ENCODE measurements around the gene MAU2.

Gene MAU2

GRCh38 chr19:19324059-19324770, 3.6 kb downstream of the MAU2 start:
- Histone ChIP-seq H3K9me3 (ENCODE audit: control insufficient read depth, insufficient read depth, low read length) (no peaks in the 10 kb centered on the region), H3K36me3 (ENCODE audit: control insufficient read depth, low read length) (peaks cover 52% of the 10 kb centered on the region), H3K79me2 (ENCODE audit: control insufficient read depth, low read length) (peaks cover 90% of the 10 kb centered on the region), H3F3A (ENCODE audit: control insufficient read depth, insufficient read depth) (no peaks in the 10 kb centered on the region), H3K4me3 (ENCODE audit: low read length) (no peak overlapping the region), H3K9me2 (replicated peaks; ENCODE audit: control insufficient read depth, low read length) (no peaks in the 10 kb centered on the region), H3K4me2 (ENCODE audit: low read length) (no peak overlapping the region; the same call in 1 of the 2 replicates), H4K20me1 (ENCODE audit: control insufficient read depth, insufficient read depth, low read depth, low read length) (no peaks in the 10 kb centered on the region), H3K4me1 (ENCODE audit: control insufficient read depth, low read length) (peaks cover 23% of the 10 kb centered on the region), H3K27me3 (ENCODE audit: control insufficient read depth, low read length) (no peaks in the 10 kb centered on the region), H3K27ac (ENCODE audit: low read depth, low read length) (no peak overlapping the region)
- TF ChIP-seq CTCF (IDR thresholded peaks at IDR 0.05; ENCODE audit: low read depth, low read length, poor library complexity, severe bottlenecking) (no peak), EZH2phosphoT487 (IDR thresholded peaks at IDR 0.05; ENCODE audit: borderline replicate concordance, low read length) (no peak)

GRCh38 chr19:19327672-19328071, 7.0 kb downstream of the MAU2 start:
- peaks cover 5% of the 10 kb centered on the region; the same call in 1 of the 2 replicates for H3K4me1 ChIP-seq (ENCODE audit: control insufficient read depth, low read length)
- peaks cover 56% of the 10 kb centered on the region for H3K36me3 ChIP-seq (ENCODE audit: control insufficient read depth, low read length)
- H3K79me2 ChIP-seq (ENCODE audit: control insufficient read depth, low read length) = peaks cover 87% of the 10 kb centered on the region
- no peaks in the 10 kb centered on the region for H3K9me3 ChIP-seq (ENCODE audit: control insufficient read depth, insufficient read depth, low read length)
- H4K20me1 ChIP-seq (ENCODE audit: control insufficient read depth, insufficient read depth, low read depth, low read length) = 0 out of 2 replicates have a peak, but pooled peaks cover 3% of the 10 kb centered on the region
- no peak overlapping the region for H3K4me3 ChIP-seq (ENCODE audit: low read length)
- no peaks in the 10 kb centered on the region for H3K9me2 ChIP-seq (replicated peaks; ENCODE audit: control insufficient read depth, low read length)
- no peak overlapping the region for H3K27ac ChIP-seq (ENCODE audit: low read depth, low read length)
- no peaks in the 10 kb centered on the region for H3K27me3 ChIP-seq (ENCODE audit: control insufficient read depth, low read length)
- H3K4me2 ChIP-seq (ENCODE audit: low read length) = no peak overlapping the region
- no peaks in the 10 kb centered on the region for H3F3A ChIP-seq (ENCODE audit: control insufficient read depth, insufficient read depth)
- TF ChIP-seq CTCF (IDR thresholded peaks at IDR 0.05; ENCODE audit: low read depth, low read length, poor library complexity, severe bottlenecking) = no peak

GRCh38 chr19:19329126-19329525, 8.5 kb downstream of the MAU2 start:
- no peaks in the 10 kb centered on the region for H3K9me3 ChIP-seq (ENCODE audit: control insufficient read depth, insufficient read depth, low read length)
- H3K27me3 ChIP-seq (ENCODE audit: control insufficient read depth, low read length) = no peaks in the 10 kb centered on the region
- peaks cover 5% of the 10 kb centered on the region; the same call in 1 of the 2 replicates for H3K4me1 ChIP-seq (ENCODE audit: control insufficient read depth, low read length)
- peaks cover 59% of the 10 kb centered on the region for H3K36me3 ChIP-seq (ENCODE audit: control insufficient read depth, low read length)
- H3K4me3 ChIP-seq (ENCODE audit: low read length) = no peak overlapping the region
- no peak overlapping the region for H3K27ac ChIP-seq (ENCODE audit: low read depth, low read length)
- H4K20me1 ChIP-seq (ENCODE audit: control insufficient read depth, insufficient read depth, low read depth, low read length) = 0 out of 2 replicates have a peak, but pooled peaks cover 3% of the 10 kb centered on the region
- H3K9me2 ChIP-seq (replicated peaks; ENCODE audit: control insufficient read depth, low read length) = no peaks in the 10 kb centered on the region
- H3K4me2 ChIP-seq (ENCODE audit: low read length) = no peak overlapping the region
- H3K79me2 ChIP-seq (ENCODE audit: control insufficient read depth, low read length) = peaks cover 82% of the 10 kb centered on the region
- no peak for TF ChIP-seq CTCF (IDR thresholded peaks at IDR 0.05; ENCODE audit: low read depth, low read length, poor library complexity, severe bottlenecking)
- TF ChIP-seq EZH2phosphoT487 (IDR thresholded peaks at IDR 0.05; ENCODE audit: borderline replicate concordance, low read length) = no peak
- H3F3A ChIP-seq (ENCODE audit: control insufficient read depth, insufficient read depth) = no peaks in the 10 kb centered on the region

Data from DOHH2 (cell line).